Gastrocnemius medialis (tissue), 4 donors: Measurements from ENCODE around the gene PRIMA1. TPM values are rescaled to one million over a fixed set of nuclear protein-coding genes. Genes with fewer than 3 reads are reported as not detected.

Experiments used
- ATAC-seq, 2 donors: fragments of 150-250 bp; one replicate each; pipeline ENCODE4 v1.9.1; 2016
- DNase-seq, 2 donors: peaks; one replicate each; pipeline ENCODE4 v3.0.0-alpha.2; 2019
- H3K27ac ChIP-seq, 4 donors: fragments of 200-600 bp; sonication (generic); 1 replicate in 1 of 4; 2 replicates in 3 of 4; pipeline ENCODE4 v1.5.1; 2016 to 2018; ENCODE audit warnings: mild to moderate bottlenecking in 2 of 4, moderate library complexity in 1 of 4
- H3K27me3 ChIP-seq, 3 donors: fragments of 200-600 bp; sonication (generic) in 2 of 3; 1 replicate in 1 of 3; 2 replicates in 2 of 3; pipeline versions ENCODE4 v1.5.1 to v1.6.0; 2016 to 2019; ENCODE audit warnings: mild to moderate bottlenecking in 1 of 3, moderate library complexity in 1 of 3
- H3K36me3 ChIP-seq, 2 donors: fragments of 200-600 bp; sonication (generic) in 1 of 2; one replicate each; pipeline ENCODE4 v1.5.1; 2017 to 2018
- H3K4me1 ChIP-seq, 2 donors: fragments of 200-600 bp; sonication (generic) in 1 of 2; one replicate each; pipeline ENCODE4 v1.5.1; 2016 to 2017; ENCODE audit warnings: mild to moderate bottlenecking in 2 of 2
- H3K4me3 ChIP-seq, 4 donors: fragments of 200-600 bp; sonication (generic) in 3 of 4; 1 replicate in 1 of 4; 2 replicates in 3 of 4; pipeline ENCODE4 v1.5.1; 2016 to 2019; ENCODE audit warnings: mild to moderate bottlenecking in 2 of 4
- H3K9me3 ChIP-seq, 3 donors: fragments of 200-600 bp; sonication (generic) in 2 of 3; 1 replicate in 1 of 3; 2 replicates in 2 of 3; pipeline ENCODE4 v1.5.1; 2016 to 2019
- CTCF ChIP-seq, 5 experiments: fragments of 450-650 bp in 3 of 5; fragments of 200-600 bp in 2 of 5; sonication (generic) in 2 of 5; IDR thresholded peaks in 4 of 5; conservative IDR thresholded peaks in 1 of 5; 1 replicate in 4 of 5; 2 replicates in 1 of 5; pipeline ENCODE4 v1.5.1; 2016 to 2019; ENCODE audit warnings: antibody characterized with exemption in 5 of 5, mild to moderate bottlenecking in 3 of 5, moderate library complexity in 3 of 5
- POLR2A ChIP-seq, 2 donors: fragments of 450-650 bp; IDR thresholded peaks; one replicate each; pipeline ENCODE4 v1.6.1; 2017; ENCODE audit warnings: antibody characterized with exemption in 2 of 2, mild to moderate bottlenecking in 2 of 2, moderate library complexity in 2 of 2
- in situ Hi-C, 4 donors: fragments of 200-750 bp; cut with MboI; loops; one replicate each; pipeline versions ENCODE4 v1.15.0 to v1.8.0; 2017; ENCODE audit warnings: low sequenced_read_pairs in 4 of 4
- intact Hi-C: fragments of 100-400 bp; cut with DNase I; formaldehyde crosslinking; loops from one replicate; pipeline ENCODE4 v1.15.1; 2023; ENCODE audit warnings: low total_unique reads
- total RNA-seq, 4 donors: library from RNA; depleted of rRNA; stranded (reverse); fragments of >200 nt; gene quantifications; one replicate each; pipeline versions ENCODE4 v1.1.0 to v1.2.3, GENCODE V29; 2016

Gene PRIMA1
- total RNA-seq, 4 donors from 2014 or later, result 0.09 to 1.0 (median 0.16) TPM; not detected in 1

GRCh38 chr14:93717668-93718320 is 70.5 kb downstream of the PRIMA1 start:
- Histone ChIP-seq H3K9me3 (no peaks in the 10 kb centered on the region), H3K27ac (no peak overlapping the region), H3K36me3 (no peaks in the 10 kb centered on the region), H3K4me1 (no peaks in the 10 kb centered on the region), H3K27me3 (peaks cover 0 to 6% (median 0%) of the 10 kb centered on the region in 3 donors), H3K4me3 (no peak overlapping the region)
- DNase-seq, result no peak
- no peak for ATAC-seq
- TF ChIP-seq POLR2A (IDR thresholded peaks at IDR 0.05) (no peak), CTCF (IDR thresholded peaks at IDR 0.05 in 4 of 5, conservative IDR thresholded peaks at IDR 0.05 in 1 of 5) (no peak)
- intact Hi-C loops (no loop called here), in situ Hi-C loops (no loop called here)

GRCh38 chr14:93716746-93717667 is 71.3 kb downstream of the PRIMA1 start:
- H3K36me3 ChIP-seq, result no peaks in the 10 kb centered on the region
- no peaks in the 10 kb centered on the region for H3K9me3 ChIP-seq
- no peaks in the 10 kb centered on the region for H3K4me1 ChIP-seq
- peaks cover 0 to 9% (median 0%) of the 10 kb centered on the region in 3 donors for H3K27me3 ChIP-seq
- TF ChIP-seq POLR2A (IDR thresholded peaks at IDR 0.05) (no peak), CTCF (IDR thresholded peaks at IDR 0.05 in 4 of 5, conservative IDR thresholded peaks at IDR 0.05 in 1 of 5) (no peak)
- ATAC-seq (no peak), DNase-seq (no peak)
- in situ Hi-C loops, result no loop called here
- no peak overlapping the region for H3K27ac ChIP-seq
- H3K4me3 ChIP-seq, result no peak overlapping the region
- intact Hi-C loops, result no loop called here

GRCh38 chr14:93716002-93716745 is 72.1 kb downstream of the PRIMA1 start:
- Histone ChIP-seq H3K4me3 (no peak overlapping the region), H3K9me3 (no peaks in the 10 kb centered on the region), H3K4me1 (no peaks in the 10 kb centered on the region), H3K27me3 (peaks cover 0 to 10% (median 0%) of the 10 kb centered on the region in 3 donors), H3K36me3 (no peaks in the 10 kb centered on the region), H3K27ac (no peak overlapping the region)
- in situ Hi-C loops, result no loop called here
- intact Hi-C loops, result no loop called here
- TF ChIP-seq POLR2A (IDR thresholded peaks at IDR 0.05) (no peak), CTCF (IDR thresholded peaks at IDR 0.05 in 4 of 5, conservative IDR thresholded peaks at IDR 0.05 in 1 of 5) (no peak)
- DNase-seq, result no peak
- no peak for ATAC-seq

GRCh38 chr14:93715279-93715927 is 72.9 kb downstream of the PRIMA1 start:
- ATAC-seq (no peak), DNase-seq (no peak)
- intact Hi-C loops (no loop called here), in situ Hi-C loops (no loop called here)
- TF ChIP-seq POLR2A (IDR thresholded peaks at IDR 0.05), result no peak
- TF ChIP-seq CTCF (IDR thresholded peaks at IDR 0.05 in 4 of 5, conservative IDR thresholded peaks at IDR 0.05 in 1 of 5), result no peak
- Histone ChIP-seq H3K4me3 (no peak overlapping the region), H3K27me3 (peaks cover 0 to 10% (median 0%) of the 10 kb centered on the region in 3 donors), H3K27ac (no peak overlapping the region), H3K36me3 (no peaks in the 10 kb centered on the region), H3K4me1 (no peaks in the 10 kb centered on the region), H3K9me3 (no peaks in the 10 kb centered on the region)
